Measurements from ENCODE around the gene HDAC5. TPM values are rescaled to one million over a fixed set of nuclear protein-coding genes. Genes with fewer than 3 reads are reported as not detected.
"Not testable (repeated sequence)": the region's sequence is repeated elsewhere in the genome, so short reads cannot be mapped to it uniquely, and the experiment has no call there.

HDAC5 gene
- polyA plus RNA-seq, 1 donor = 35.9 TPM

- 0% methylated on average over 6 of the region's 65 CpGs for WGBS (ENCODE audit: insufficient coverage, low lambda C conversion rate)
- Histone ChIP-seq H3K27ac (ENCODE audit: low read length) (peak within 1 kb of the TSS; percentile 78), H3K9me3 (ENCODE audit: control insufficient read depth, low read depth, low read length) (peaks cover 2% of the 10 kb centered on the region), H3K36me3 (ENCODE audit: control insufficient read depth, insufficient read depth, low read length) (peaks cover 18% of the 10 kb centered on the region), H3K4me1 (ENCODE audit: control insufficient read depth, insufficient read depth, low read length) (peaks cover 23% of the 10 kb centered on the region), H3K27me3 (ENCODE audit: control insufficient read depth, insufficient read depth, low read length) (no peaks in the 10 kb centered on the region), H3K4me3 (ENCODE audit: low read length) (peak within 1 kb of the TSS; percentile 85)
- DNase-seq = peak; percentile 95 to 96
These were observed 57.1 kb downstream of the HDAC5 start, which contains the start of gene LSM12 for GRCh38 chr17:44066204-44066930. LSM12 (minus strand) TSS chr17:44066671; CDS start chr17:44066587, 84 bp downstream.

GRCh38 chr17:44065668-44066203 is 57.7 kb downstream of the HDAC5 start:
- DNase-seq = peak in 1 of 2 donors; percentile 38
- peak overlapping the region; percentile 78 for H3K27ac ChIP-seq (ENCODE audit: low read length)
- WGBS (ENCODE audit: insufficient coverage, low lambda C conversion rate) = no CpG with 5 or more reads among the region's 9 CpGs

GRCh38 chr17:44063704-44064639 is 59.5 kb downstream of the HDAC5 start:
- Histone ChIP-seq H3K36me3 (ENCODE audit: control insufficient read depth, insufficient read depth, low read length) (peaks cover 35% of the 10 kb centered on the region), H3K4me3 (ENCODE audit: low read length) (no peak overlapping the region), H3K9me3 (ENCODE audit: control insufficient read depth, low read depth, low read length) (no peaks in the 10 kb centered on the region), H3K4me1 (ENCODE audit: control insufficient read depth, insufficient read depth, low read length) (peaks cover 18% of the 10 kb centered on the region), H3K27ac (ENCODE audit: low read length) (no peak overlapping the region), H3K27me3 (ENCODE audit: control insufficient read depth, insufficient read depth, low read length) (no peaks in the 10 kb centered on the region)
- DNase-seq = no peak
- 82% methylated on average over 2 of the region's 10 CpGs for WGBS (ENCODE audit: insufficient coverage, low lambda C conversion rate)

More at GRCh38 chr17:44065668-44066203, 57.7 kb downstream of the HDAC5 start:
- Histone ChIP-seq H3K9me3 (ENCODE audit: control insufficient read depth, low read depth, low read length) (peaks cover 1% of the 10 kb centered on the region), H3K4me1 (ENCODE audit: control insufficient read depth, insufficient read depth, low read length) (peaks cover 23% of the 10 kb centered on the region), H3K36me3 (ENCODE audit: control insufficient read depth, insufficient read depth, low read length) (peaks cover 22% of the 10 kb centered on the region), H3K27me3 (ENCODE audit: control insufficient read depth, insufficient read depth, low read length) (no peaks in the 10 kb centered on the region), H3K4me3 (ENCODE audit: low read length) (peak overlapping the region; percentile 85)

- no peak for DNase-seq
These were observed 60.6 kb downstream of the HDAC5 start for GRCh38 chr17:44062871-44063270.

GRCh38 chr17:44061446-44061845 is 62.0 kb downstream of the HDAC5 start:
- H3K36me3 ChIP-seq (ENCODE audit: control insufficient read depth, insufficient read depth, low read length) = peaks cover 47% of the 10 kb centered on the region

More at GRCh38 chr17:44062871-44063270, 60.6 kb downstream of the HDAC5 start:
- Histone ChIP-seq H3K36me3 (ENCODE audit: control insufficient read depth, insufficient read depth, low read length) (peaks cover 43% of the 10 kb centered on the region), H3K4me1 (ENCODE audit: control insufficient read depth, insufficient read depth, low read length) (peaks cover 18% of the 10 kb centered on the region), H3K4me3 (ENCODE audit: low read length) (no peak overlapping the region), H3K27me3 (ENCODE audit: control insufficient read depth, insufficient read depth, low read length) (no peaks in the 10 kb centered on the region), H3K9me3 (ENCODE audit: control insufficient read depth, low read depth, low read length) (no peaks in the 10 kb centered on the region), H3K27ac (ENCODE audit: low read length) (no peak overlapping the region)
- WGBS (ENCODE audit: insufficient coverage, low lambda C conversion rate) = no CpG with 5 or more reads among the region's 15 CpGs

GRCh38 chr17:44059101-44059892 is 64.1 kb downstream of the HDAC5 start:
- no peaks in the 10 kb centered on the region for H3K4me1 ChIP-seq (ENCODE audit: control insufficient read depth, insufficient read depth, low read length)
- H3K27me3 ChIP-seq (ENCODE audit: control insufficient read depth, insufficient read depth, low read length) = no peaks in the 10 kb centered on the region
- DNase-seq = no peak
- WGBS (ENCODE audit: insufficient coverage, low lambda C conversion rate) = 100% methylated on average over 1 of the region's 14 CpGs
- H3K27ac ChIP-seq (ENCODE audit: low read length) = no peak overlapping the region
- peaks cover 60% of the 10 kb centered on the region for H3K36me3 ChIP-seq (ENCODE audit: control insufficient read depth, insufficient read depth, low read length)
- no peak overlapping the region for H3K4me3 ChIP-seq (ENCODE audit: low read length)
- no peaks in the 10 kb centered on the region for H3K9me3 ChIP-seq (ENCODE audit: control insufficient read depth, low read depth, low read length)

More at GRCh38 chr17:44061446-44061845, 62.0 kb downstream of the HDAC5 start:
- peaks cover 9% of the 10 kb centered on the region for H3K4me1 ChIP-seq (ENCODE audit: control insufficient read depth, insufficient read depth, low read length)
- DNase-seq = no peak
- no peaks in the 10 kb centered on the region for H3K27me3 ChIP-seq (ENCODE audit: control insufficient read depth, insufficient read depth, low read length)
- no peak overlapping the region for H3K27ac ChIP-seq (ENCODE audit: low read length)
- no peaks in the 10 kb centered on the region for H3K9me3 ChIP-seq (ENCODE audit: control insufficient read depth, low read depth, low read length)
- no CpG with 5 or more reads among the region's 1 CpG for WGBS (ENCODE audit: insufficient coverage, low lambda C conversion rate)
- H3K4me3 ChIP-seq (ENCODE audit: low read length) = no peak overlapping the region

GRCh38 chr17:44053125-44053872 is 70.1 kb downstream of the HDAC5 start:
- no CpG with 5 or more reads among the region's 3 CpGs for WGBS (ENCODE audit: insufficient coverage, low lambda C conversion rate)
- no peaks in the 10 kb centered on the region for H3K4me1 ChIP-seq (ENCODE audit: control insufficient read depth, insufficient read depth, low read length)
- no peak for DNase-seq
- no peaks in the 10 kb centered on the region for H3K27me3 ChIP-seq (ENCODE audit: control insufficient read depth, insufficient read depth, low read length)
- no peak overlapping the region for H3K27ac ChIP-seq (ENCODE audit: low read length)
- no peak overlapping the region for H3K4me3 ChIP-seq (ENCODE audit: low read length)
- H3K9me3 ChIP-seq (ENCODE audit: control insufficient read depth, low read depth, low read length) = no peaks in the 10 kb centered on the region
- H3K36me3 ChIP-seq (ENCODE audit: control insufficient read depth, insufficient read depth, low read length) = peaks cover 66% of the 10 kb centered on the region

GRCh38 chr17:44049294-44050060 is 74.0 kb downstream of the HDAC5 start:
- no peaks in the 10 kb centered on the region for H3K4me1 ChIP-seq (ENCODE audit: control insufficient read depth, insufficient read depth, low read length)
- H3K27ac ChIP-seq (ENCODE audit: low read length) = no peak overlapping the region
- H3K36me3 ChIP-seq (ENCODE audit: control insufficient read depth, insufficient read depth, low read length) = peaks cover 59% of the 10 kb centered on the region
- H3K27me3 ChIP-seq (ENCODE audit: control insufficient read depth, insufficient read depth, low read length) = no peaks in the 10 kb centered on the region
- DNase-seq = no peak
- no peaks in the 10 kb centered on the region for H3K9me3 ChIP-seq (ENCODE audit: control insufficient read depth, low read depth, low read length)
- no CpG with 5 or more reads among the region's 9 CpGs for WGBS (ENCODE audit: insufficient coverage, low lambda C conversion rate)
- no peak overlapping the region for H3K4me3 ChIP-seq (ENCODE audit: low read length)

- H3K27me3 ChIP-seq (ENCODE audit: control insufficient read depth, insufficient read depth, low read length); H3K9me3 ChIP-seq (ENCODE audit: control insufficient read depth, low read depth, low read length); H3K27ac ChIP-seq (ENCODE audit: low read length); DNase-seq; H3K4me1 ChIP-seq (ENCODE audit: control insufficient read depth, insufficient read depth, low read length); H3K4me3 ChIP-seq (ENCODE audit: low read length): not testable (repeated sequence)
- WGBS (ENCODE audit: insufficient coverage, low lambda C conversion rate) = no CpG with 5 or more reads among the region's 7 CpGs
- peaks cover 48% of the 10 kb centered on the region for H3K36me3 ChIP-seq (ENCODE audit: control insufficient read depth, insufficient read depth, low read length)
These were observed 76.5 kb downstream of the HDAC5 start for GRCh38 chr17:44046893-44047292.
